Body of pancreas (tissue), 4 donors: ENCODE data around the gene KIF5A.

ENCODE experiments used
- CTCF ChIP-seq, 7 experiments: fragments of 450-650 bp in 4 of 7; fragments of 200-600 bp in 3 of 7; sonication (generic) in 3 of 7; IDR thresholded peaks; one replicate each; pipeline ENCODE4 v1.5.1; 2016 to 2019; ENCODE audit warnings: antibody characterized with exemption in 7 of 7
- POLR2A ChIP-seq, 3 donors: fragments of 450-650 bp; IDR thresholded peaks; one replicate each; pipeline ENCODE4 v1.6.1; 2016; ENCODE audit warnings: antibody characterized with exemption in 3 of 3, mild to moderate bottlenecking in 2 of 3

- TF ChIP-seq CTCF (IDR thresholded peaks at IDR 0.05) (no peak), POLR2A (IDR thresholded peaks at IDR 0.05) (no peak)
These were observed 38.1 kb upstream of the KIF5A start for GRCh38 chr12:57511588-57512325.
